ENCODE data around the gene C19orf12. TPM values are rescaled to one million over a fixed set of nuclear protein-coding genes. Genes with fewer than 3 reads are reported as not detected.

Gene C19orf12
- total RNA-seq, 2 experiments from 2014 or later, result 12.5 to 20.6 TPM

- no peaks in the 10 kb centered on the region for H3K36me3 ChIP-seq (ENCODE audit: insufficient read depth, low read length)
- no peaks in the 10 kb centered on the region for H3K9me3 ChIP-seq (ENCODE audit: low read length)
Observed at GRCh38 chr19:29741776-29742175, 26.7 kb upstream of the C19orf12 start.

GRCh38 chr19:29741226-29741625 is 26.2 kb upstream of the C19orf12 start:
- intact Hi-C loops (cut with micrococcal nuclease; ENCODE audit: unreplicated experiment), result no loop called here
- Histone ChIP-seq H3K79me2 (ENCODE audit: insufficient read depth, low read depth, low read length) (no peaks in the 10 kb centered on the region), H2AFZ (ENCODE audit: low read length) (no peak overlapping the region), H3K4me1 (ENCODE audit: insufficient read depth, low read length, poor library complexity, severe bottlenecking) (no peaks in the 10 kb centered on the region), H3K9me3 (ENCODE audit: low read length) (no peaks in the 10 kb centered on the region), H3K4me2 (ENCODE audit: low read length) (no peak overlapping the region), H3K9me2 (ENCODE audit: insufficient read depth, low read length) (no peaks in the 10 kb centered on the region), H4K20me1 (ENCODE audit: insufficient read depth, low read length) (no peaks in the 10 kb centered on the region), H3K4me3 (ENCODE audit: low read depth, low read length, poor library complexity, severe bottlenecking) (no peak overlapping the region), H3K27ac (ENCODE audit: low read depth, low read length, poor library complexity, severe bottlenecking) (no peak overlapping the region), H3K36me3 (ENCODE audit: insufficient read depth, low read length) (no peaks in the 10 kb centered on the region)
- TF ChIP-seq CTCF (conservative IDR thresholded peaks at IDR 0.05; ENCODE audit: low read length) (no peak), EZH2phosphoT487 (IDR thresholded peaks at IDR 0.05; ENCODE audit: borderline replicate concordance, low read depth, low read length) (no peak)
- DNase-seq (ENCODE audit: low spot score), result no peak
- CTCF ChIA-PET (ENCODE audit: unreplicated experiment), result no interaction called here
- BruUV-seq (replicated peaks), result no TSS peak
- POLR2A ChIA-PET, result interaction anchor here (0.5 kb wide), 1 partner anchor 25 kb away, joined by 3 read pairs; no protein-coding TSS in a partner anchor

More at GRCh38 chr19:29741776-29742175, 26.7 kb upstream of the C19orf12 start:
- DNase-seq (ENCODE audit: low spot score), result no peak
- intact Hi-C loops (cut with micrococcal nuclease; ENCODE audit: unreplicated experiment), result no loop called here
- BruUV-seq (replicated peaks), result no TSS peak
- Histone ChIP-seq H3K4me1 (ENCODE audit: insufficient read depth, low read length, poor library complexity, severe bottlenecking) (no peaks in the 10 kb centered on the region), H2AFZ (ENCODE audit: low read length) (no peak overlapping the region), H3K79me2 (ENCODE audit: insufficient read depth, low read depth, low read length) (no peaks in the 10 kb centered on the region), H4K20me1 (ENCODE audit: insufficient read depth, low read length) (no peaks in the 10 kb centered on the region), H3K27ac (ENCODE audit: low read depth, low read length, poor library complexity, severe bottlenecking) (no peak overlapping the region), H3K4me2 (ENCODE audit: low read length) (no peak overlapping the region), H3K9me2 (ENCODE audit: insufficient read depth, low read length) (no peaks in the 10 kb centered on the region), H3K4me3 (ENCODE audit: low read depth, low read length, poor library complexity, severe bottlenecking) (no peak overlapping the region)
- no peak for TF ChIP-seq EZH2phosphoT487 (IDR thresholded peaks at IDR 0.05; ENCODE audit: borderline replicate concordance, low read depth, low read length)
- TF ChIP-seq CTCF (conservative IDR thresholded peaks at IDR 0.05; ENCODE audit: low read length), result no peak
- ChIA-PET CTCF (ENCODE audit: unreplicated experiment) (no interaction called here), POLR2A (interaction anchor here (0.5 kb wide), 1 partner anchor 26 kb away, joined by 3 read pairs; no protein-coding TSS in a partner anchor)

GRCh38 chr19:29737461-29738000 is 22.5 kb upstream of the C19orf12 start:
- Histone ChIP-seq H4K20me1 (ENCODE audit: insufficient read depth, low read length) (no peaks in the 10 kb centered on the region), H3K79me2 (ENCODE audit: insufficient read depth, low read depth, low read length) (no peaks in the 10 kb centered on the region), H3K27ac (ENCODE audit: low read depth, low read length, poor library complexity, severe bottlenecking) (no peak overlapping the region), H2AFZ (ENCODE audit: low read length) (no peak overlapping the region), H3K9me3 (ENCODE audit: low read length) (no peaks in the 10 kb centered on the region), H3K4me1 (ENCODE audit: insufficient read depth, low read length, poor library complexity, severe bottlenecking) (no peaks in the 10 kb centered on the region), H3K9me2 (ENCODE audit: insufficient read depth, low read length) (no peaks in the 10 kb centered on the region), H3K36me3 (ENCODE audit: insufficient read depth, low read length) (no peaks in the 10 kb centered on the region), H3K4me3 (ENCODE audit: low read depth, low read length, poor library complexity, severe bottlenecking) (no peak overlapping the region), H3K4me2 (ENCODE audit: low read length) (no peak overlapping the region)
- no peak for DNase-seq (ENCODE audit: low spot score)
- intact Hi-C loops (cut with micrococcal nuclease; ENCODE audit: unreplicated experiment), result no loop called here
- BruUV-seq (replicated peaks), result no TSS peak
- POLR2A ChIA-PET, result no interaction called here
- CTCF ChIA-PET (ENCODE audit: unreplicated experiment), result interaction anchor here (0.7 kb wide), 1 partner anchor 10 kb away, joined by 3 read pairs; no protein-coding TSS in a partner anchor
- no peak for TF ChIP-seq EZH2phosphoT487 (IDR thresholded peaks at IDR 0.05; ENCODE audit: borderline replicate concordance, low read depth, low read length)
- TF ChIP-seq CTCF (conservative IDR thresholded peaks at IDR 0.05; ENCODE audit: low read length), result no peak

Measured in OCI-LY7 (cell line).